ENCODE results near the gene ARHGAP27.
"Not testable (repeated sequence)": the region's sequence is repeated elsewhere in the genome, so short reads cannot be mapped to it uniquely, and the experiment has no call there.

ARHGAP27 gene

GRCh38 chr17:45441526-45442310 is 9.0 kb upstream of the ARHGAP27 start:
- TF ChIP-seq CTCF (IDR thresholded peaks at IDR 0.05; ENCODE audit: low read depth, low read length, missing control alignments) = no peak
- in situ Hi-C loops (cut with HindIII; ENCODE audit: low sequenced_read_pairs) = no loop called here
- no peak overlapping the region for H3K4me3 ChIP-seq (ENCODE audit: low read depth, low read length)
- no peak for DNase-seq (ENCODE audit: low read depth)

GRCh38 chr17:45440839-45441515 is 8.3 kb upstream of the ARHGAP27 start:
- in situ Hi-C loops (cut with HindIII; ENCODE audit: low sequenced_read_pairs); H3K4me3 ChIP-seq (ENCODE audit: low read depth, low read length); DNase-seq (ENCODE audit: low read depth): not testable (repeated sequence)

GRCh38 chr17:45440161-45440778 is 7.6 kb upstream of the ARHGAP27 start:
- no peak for TF ChIP-seq CTCF (IDR thresholded peaks at IDR 0.05; ENCODE audit: low read depth, low read length, missing control alignments)
- no peak overlapping the region for H3K4me3 ChIP-seq (ENCODE audit: low read depth, low read length)
- in situ Hi-C loops (cut with HindIII; ENCODE audit: low sequenced_read_pairs) = no loop called here
- DNase-seq (ENCODE audit: low read depth) = no peak

GRCh38 chr17:45438931-45439610 is 6.4 kb upstream of the ARHGAP27 start:
- in situ Hi-C loops (cut with HindIII; ENCODE audit: low sequenced_read_pairs) = no loop called here

GRCh38 chr17:45437465-45438283 is 5.0 kb upstream of the ARHGAP27 start:
- no peak for TF ChIP-seq CTCF (IDR thresholded peaks at IDR 0.05; ENCODE audit: low read depth, low read length, missing control alignments)
- in situ Hi-C loops (cut with HindIII; ENCODE audit: low sequenced_read_pairs) = no loop called here
- no peak for DNase-seq (ENCODE audit: low read depth)
- H3K4me3 ChIP-seq (ENCODE audit: low read depth, low read length) = no peak overlapping the region

More at GRCh38 chr17:45438931-45439610, 6.4 kb upstream of the ARHGAP27 start:
- DNase-seq (ENCODE audit: low read depth) = no peak
- H3K4me3 ChIP-seq (ENCODE audit: low read depth, low read length) = no peak overlapping the region
- TF ChIP-seq CTCF (IDR thresholded peaks at IDR 0.05; ENCODE audit: low read depth, low read length, missing control alignments) = no peak

- no peak for DNase-seq (ENCODE audit: low read depth)
- in situ Hi-C loops (cut with HindIII; ENCODE audit: low sequenced_read_pairs) = no loop called here
- TF ChIP-seq CTCF (IDR thresholded peaks at IDR 0.05; ENCODE audit: low read depth, low read length, missing control alignments) = no peak
- H3K4me3 ChIP-seq (ENCODE audit: low read depth, low read length) = no peak overlapping the region
Observed at GRCh38 chr17:45436625-45437464, 4.2 kb upstream of the ARHGAP27 start.

Data from astrocyte of the cerebellum (primary cell).